HepG2 (cell line): ENCODE measurements around the gene TM7SF3. TPM values are rescaled to one million over a fixed set of nuclear protein-coding genes. Genes with fewer than 3 reads are reported as not detected.

Source experiments
- ATAC-seq: fragments of 200-7000 bp; cut with Tn5 transposase; 3 replicates; pipeline ENCODE4 v1.9.1; 2020; ENCODE audit warnings: mild to moderate bottlenecking, moderate library complexity
- BruUV-seq: library from RNA; stranded (reverse); fragments of 400-500 nt; replicated peaks from 2 replicates; lab custom pipeline; 2021; lab: Mats Ljungman, UMichigan
- CTCF ChIA-PET: fragments of 300-600 bp; formaldehyde crosslinking; extraction: SDS; loops from one replicate; lab custom pipeline; 2021; ENCODE audit warnings: low total read pairs, inconsistent platforms, low intra/inter-chr PET ratio; lab: Yijun Ruan, JAX
- POLR2A ChIA-PET: fragments of 350-600 bp; sonication (Branson Sonifier 250); formaldehyde crosslinking; loops from one replicate; lab custom pipeline; 2020; ENCODE audit warnings: antibody characterized with exemption, inconsistent platforms; lab: Yijun Ruan, JAX
- DNase-seq: peaks from one replicate; pipeline ENCODE4 v3.0.0-alpha.2; 2015; ENCODE audit warnings: low spot score
- FAIRE-seq: peaks from 3 replicates; lab custom pipeline; 2011; peaks lifted over from hg19 to GRCh38; lab: Jason Lieb, UNC
- H2AFZ ChIP-seq: one replicate; pipeline ENCODE4 v1.6.1; 2011; ENCODE audit warnings: low read length, inconsistent platforms
- H3K27ac ChIP-seq: fragments of 300-600 bp; 3 replicates; pipeline ENCODE4 v1.8.0; 2011; ENCODE audit warnings: mixed run types, mild to moderate bottlenecking, mixed read lengths, low read length, inconsistent platforms; ENCODE audit not compliant: insufficient read depth; ENCODE audit errors: extremely low read length
- H3K27me3 ChIP-seq, 2 experiments: fragments of 200-600 bp in 1 of 2; 2 replicates in 1 of 2; 3 replicates in 1 of 2; pipeline versions ENCODE4 v1.6.0 to v1.8.0; 2011; ENCODE audit warnings: low read length in 2 of 2, mild to moderate bottlenecking in 2 of 2, moderate library complexity in 2 of 2, inconsistent platforms in 1 of 2; ENCODE audit not compliant: insufficient read depth in 2 of 2, control insufficient read depth in 1 of 2
- H3K36me3 ChIP-seq, 2 experiments: fragments of 200-600 bp in 1 of 2; replicated peaks in 1 of 2; 2 replicates in 1 of 2; 3 replicates in 1 of 2; pipeline versions ENCODE4 v1.5.1 to v1.8.0; 2011; ENCODE audit warnings: low read length in 2 of 2, inconsistent platforms in 1 of 2; ENCODE audit not compliant: insufficient read depth in 2 of 2, control insufficient read depth in 1 of 2
- H3K4me1 ChIP-seq: 2 replicates; pipeline ENCODE4 v1.5.1; 2012; ENCODE audit warnings: low read length, inconsistent platforms; ENCODE audit not compliant: insufficient read depth
- H3K4me2 ChIP-seq: 2 replicates; pipeline ENCODE4 v1.6.0; 2011; ENCODE audit warnings: low read depth, low read length, inconsistent platforms
- H3K4me3 ChIP-seq, 3 experiments: fragments of 200-600 bp in 1 of 3; sonication (generic), shearing (Covaris generic) in 1 of 3; replicated peaks in 1 of 3; 2 replicates each; pipeline ENCODE4 v1.5.1; 2011 to 2016; ENCODE audit warnings: low read length in 3 of 3, inconsistent platforms in 2 of 3, low read depth in 2 of 3, mild to moderate bottlenecking in 2 of 3, control low read depth in 1 of 3, mixed read lengths in 1 of 3; ENCODE audit not compliant: insufficient read depth in 1 of 3
- H3K79me2 ChIP-seq: one replicate; pipeline ENCODE4 v1.6.1; 2011; ENCODE audit warnings: low read length, inconsistent platforms; ENCODE audit not compliant: insufficient read depth
- H3K9ac ChIP-seq: 2 replicates; pipeline ENCODE4 v1.6.0; 2011; ENCODE audit warnings: mild to moderate bottlenecking, low read depth, low read length, inconsistent platforms; ENCODE audit not compliant: insufficient read depth
- H3K9me3 ChIP-seq: 2 replicates; pipeline ENCODE4 v1.5.1; 2012; ENCODE audit warnings: mild to moderate bottlenecking, low read length
- H4K20me1 ChIP-seq: 2 replicates; pipeline ENCODE4 v1.6.0; 2011; ENCODE audit warnings: inconsistent platforms, mild to moderate bottlenecking, low read length, moderate library complexity; ENCODE audit not compliant: insufficient read depth
- GPN1 ChIP-seq: sonication (generic); formaldehyde crosslinking; IDR thresholded peaks from 2 replicates; pipeline ENCODE4 v1.5.1; 2020; ENCODE audit warnings: missing genetic modification reagents, borderline replicate concordance
- IKZF1 ChIP-seq: fragments of 450-650 bp; IDR thresholded peaks from 2 replicates; pipeline ENCODE4 v1.7.1; 2016
- MEIS2 ChIP-seq: sonication (generic); formaldehyde crosslinking; IDR thresholded peaks from 2 replicates; pipeline ENCODE4 v1.9.0; 2021; ENCODE audit warnings: mild to moderate bottlenecking, missing genetic modification reagents
- NR3C1 ChIP-seq: sonication (generic); formaldehyde crosslinking; IDR thresholded peaks from 2 replicates; pipeline ENCODE4 v1.4.0; 2020; ENCODE audit warnings: missing genetic modification reagents
- SMYD3 ChIP-seq: sonication (generic); formaldehyde crosslinking; IDR thresholded peaks from 2 replicates; pipeline ENCODE4 v1.8.1; 2023; ENCODE audit warnings: mild to moderate bottlenecking, missing genetic modification reagents
- ZKSCAN8 ChIP-seq: IDR thresholded peaks from 2 replicates; pipeline ENCODE4 v1.6.1; 2016; ENCODE audit warnings: borderline replicate concordance, missing genetic modification reagents, missing compliant biosample characterization
- WGBS: methylation state at CpG from one replicate; pipeline ENCODE4 v1.1.6; 2017; ENCODE audit warnings: low lambda C conversion rate; 5-methylcytosine and 5-hydroxymethylcytosine counted together
- in situ Hi-C: cut with HindIII; loops from 2 replicates; pipeline ENCODE4 v1.10.0; 2017; ENCODE audit warnings: low pct_unique_long_range_greater_than_20kb; ENCODE audit not compliant: extremely low pct_ligation_motif_present
- intact Hi-C: fragments of 100-400 bp; cut with micrococcal nuclease; formaldehyde crosslinking; loops from one replicate; pipeline ENCODE4 v1.10.0; 2022; ENCODE audit not compliant: unreplicated experiment
- polyA plus RNA-seq, 8 experiments: library from polyadenylated mRNA; depleted of rRNA in 3 of 8; stranded (reverse) in 7 of 8; unstranded in 1 of 8; fragments of >200 nt; fragmentation: Illumina TruSeq in 4 of 8; extraction: Trizol in 4 of 8; gene quantifications; 2 replicates each; pipeline versions ENCODE4 v1.2.1 to v1.2.3, GENCODE V29; 2011 to 2016; ENCODE audit warnings: low read depth in 4 of 8, missing spikeins in 1 of 8, mixed read lengths in 1 of 8; ENCODE audit not compliant: insufficient read depth in 1 of 8
- total RNA-seq, 5 experiments: library from RNA; depleted of rRNA; stranded (reverse); fragments of >200 nt; fragmentation: Illumina TruSeq; extraction: Trizol; gene quantifications; 2 replicates each; pipeline ENCODE4 v1.2.3, GENCODE V29; 2016; ENCODE audit warnings: low read depth in 1 of 5
- TF ChIP-seq, protein P1 (sequence below): IDR thresholded peaks from 2 replicates; pipeline ENCODE4 v1.6.1; 2012; ENCODE audit warnings: low read length, improper control_type of control experiment
- TF ChIP-seq, protein P2 (sequence below): sonication (generic); formaldehyde crosslinking; IDR thresholded peaks from 2 replicates; pipeline ENCODE4 v1.4.0; 2020; ENCODE audit warnings: missing genetic modification reagents

The TM7SF3 gene
- total and polyA plus RNA-seq, 2 of the 13 experiments (the other 11 are each of a cell fraction or from before 2014, with no cell fraction given): 116 to 142 TPM

DNA sequence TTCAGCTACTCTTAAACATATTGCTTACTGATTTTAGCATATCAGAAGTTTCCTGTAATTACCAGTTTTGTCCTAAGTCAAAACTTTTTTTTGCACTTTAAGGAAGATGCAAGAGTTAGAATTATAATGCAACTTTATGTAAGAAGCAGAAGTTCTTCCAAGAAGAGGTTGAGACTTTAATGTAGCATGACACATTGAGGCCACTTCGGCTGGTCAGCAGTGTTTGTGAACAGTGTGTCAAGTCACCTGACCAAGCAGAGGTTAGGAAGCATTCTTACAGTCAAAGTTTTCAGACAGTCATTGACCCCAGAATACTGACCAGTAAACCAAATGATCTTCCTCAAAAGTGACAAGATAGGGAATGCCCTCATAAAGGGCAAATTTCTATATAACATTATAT is 60.7 kb downstream of the TM7SF3 start:
- ATAC-seq (no peak), DNase-seq (no peak), FAIRE-seq (no peak)
- H3K79me2 ChIP-seq: peaks cover 36% of the 10 kb centered on the region
- in situ Hi-C loops (no loop called here), intact Hi-C loops (no loop called here)
- H3K9ac ChIP-seq: no peak overlapping the region
- no peak overlapping the region for H2AFZ ChIP-seq
- H3K4me2 ChIP-seq: no peak overlapping the region
- BruUV-seq: no TSS peak
- 63% methylated on average over 1 of the region's 1 CpG for WGBS
- ChIA-PET CTCF (no interaction called here), POLR2A (no interaction called here)
- H3K36me3 ChIP-seq: peaks cover 1 to 19% of the 10 kb centered on the region in 2 experiments; a peak in 3 of 5 replicates
- no peaks in the 10 kb centered on the region for H3K9me3 ChIP-seq
- H3K27me3 ChIP-seq: no peaks in the 10 kb centered on the region
- TF ChIP-seq GPN1 (CRISPR knock-in tag) (no peak), IKZF1 (no peak), SMYD3 (CRISPR knock-in tag) (no peak), NR3C1 (CRISPR knock-in tag) (no peak), MEIS2 (CRISPR knock-in tag) (no peak), ZKSCAN8 (CRISPR knock-in tag) (no peak)
- TF ChIP-seq, protein P1, sequence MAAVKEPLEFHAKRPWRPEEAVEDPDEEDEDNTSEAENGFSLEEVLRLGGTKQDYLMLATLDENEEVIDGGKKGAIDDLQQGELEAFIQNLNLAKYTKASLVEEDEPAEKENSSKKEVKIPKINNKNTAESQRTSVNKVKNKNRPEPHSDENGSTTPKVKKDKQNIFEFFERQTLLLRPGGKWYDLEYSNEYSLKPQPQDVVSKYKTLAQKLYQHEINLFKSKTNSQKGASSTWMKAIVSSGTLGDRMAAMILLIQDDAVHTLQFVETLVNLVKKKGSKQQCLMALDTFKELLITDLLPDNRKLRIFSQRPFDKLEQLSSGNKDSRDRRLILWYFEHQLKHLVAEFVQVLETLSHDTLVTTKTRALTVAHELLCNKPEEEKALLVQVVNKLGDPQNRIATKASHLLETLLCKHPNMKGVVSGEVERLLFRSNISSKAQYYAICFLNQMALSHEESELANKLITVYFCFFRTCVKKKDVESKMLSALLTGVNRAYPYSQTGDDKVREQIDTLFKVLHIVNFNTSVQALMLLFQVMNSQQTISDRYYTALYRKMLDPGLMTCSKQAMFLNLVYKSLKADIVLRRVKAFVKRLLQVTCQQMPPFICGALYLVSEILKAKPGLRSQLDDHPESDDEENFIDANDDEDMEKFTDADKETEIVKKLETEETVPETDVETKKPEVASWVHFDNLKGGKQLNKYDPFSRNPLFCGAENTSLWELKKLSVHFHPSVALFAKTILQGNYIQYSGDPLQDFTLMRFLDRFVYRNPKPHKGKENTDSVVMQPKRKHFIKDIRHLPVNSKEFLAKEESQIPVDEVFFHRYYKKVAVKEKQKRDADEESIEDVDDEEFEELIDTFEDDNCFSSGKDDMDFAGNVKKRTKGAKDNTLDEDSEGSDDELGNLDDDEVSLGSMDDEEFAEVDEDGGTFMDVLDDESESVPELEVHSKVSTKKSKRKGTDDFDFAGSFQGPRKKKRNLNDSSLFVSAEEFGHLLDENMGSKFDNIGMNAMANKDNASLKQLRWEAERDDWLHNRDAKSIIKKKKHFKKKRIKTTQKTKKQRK: no peak
- TF ChIP-seq, protein P2, sequence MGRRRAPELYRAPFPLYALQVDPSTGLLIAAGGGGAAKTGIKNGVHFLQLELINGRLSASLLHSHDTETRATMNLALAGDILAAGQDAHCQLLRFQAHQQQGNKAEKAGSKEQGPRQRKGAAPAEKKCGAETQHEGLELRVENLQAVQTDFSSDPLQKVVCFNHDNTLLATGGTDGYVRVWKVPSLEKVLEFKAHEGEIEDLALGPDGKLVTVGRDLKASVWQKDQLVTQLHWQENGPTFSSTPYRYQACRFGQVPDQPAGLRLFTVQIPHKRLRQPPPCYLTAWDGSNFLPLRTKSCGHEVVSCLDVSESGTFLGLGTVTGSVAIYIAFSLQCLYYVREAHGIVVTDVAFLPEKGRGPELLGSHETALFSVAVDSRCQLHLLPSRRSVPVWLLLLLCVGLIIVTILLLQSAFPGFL: no peak
- H3K4me3 ChIP-seq: no peak overlapping the region
- no peak overlapping the region for H3K27ac ChIP-seq
- H3K4me1 ChIP-seq: peaks cover 6% of the 10 kb centered on the region; the same call in 1 of the 2 replicates
- H4K20me1 ChIP-seq: no peaks in the 10 kb centered on the region
